HG03159 (cell line): ENCODE data around the gene RANBP17.
"Not testable (repeated sequence)": the region's sequence is repeated elsewhere in the genome, so short reads cannot be mapped to it uniquely, and the experiment has no call there.

ENCODE experiments used
- ATAC-seq: cut with Tn5 transposase; IDR thresholded peaks from one replicate; pipeline ENCODE4 v1.9.1; 2021; ENCODE audit warnings: mild to moderate bottlenecking, moderate library complexity; ENCODE audit not compliant: unreplicated experiment

RANBP17 gene

DNA sequence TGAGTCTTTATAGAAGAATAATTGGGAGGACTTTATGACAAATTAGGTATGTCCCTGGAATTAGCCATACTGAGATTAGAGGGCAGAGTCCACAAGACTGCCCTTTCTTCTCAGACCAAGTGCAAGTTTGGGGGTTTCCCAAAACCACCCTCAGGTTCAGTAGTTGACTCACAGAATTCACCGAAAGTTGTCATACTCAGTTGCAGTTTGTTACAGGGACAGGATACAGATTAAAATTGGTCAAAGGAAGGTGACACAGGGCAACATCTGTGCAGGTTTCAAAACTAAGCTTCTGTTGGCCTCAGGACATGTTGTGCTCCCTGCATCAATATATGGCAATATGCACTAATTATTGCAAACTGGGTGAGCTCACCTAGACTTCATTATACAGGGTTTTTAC lies 3.8 kb downstream of the RANBP17 start:
- ATAC-seq, result peak; percentile 62

GRCh38 chr5:170867825-170868224 lies 6.0 kb downstream of the RANBP17 start:
- no peak for ATAC-seq

- not testable (repeated sequence) for ATAC-seq
These were observed 8.6 kb downstream of the RANBP17 start for GRCh38 chr5:170870390-170870789.

- no peak for ATAC-seq
These were observed 12.2 kb downstream of the RANBP17 start for GRCh38 chr5:170874017-170874416.

GRCh38 chr5:170875811-170876210 lies 14.0 kb downstream of the RANBP17 start:
- no peak for ATAC-seq

DNA sequence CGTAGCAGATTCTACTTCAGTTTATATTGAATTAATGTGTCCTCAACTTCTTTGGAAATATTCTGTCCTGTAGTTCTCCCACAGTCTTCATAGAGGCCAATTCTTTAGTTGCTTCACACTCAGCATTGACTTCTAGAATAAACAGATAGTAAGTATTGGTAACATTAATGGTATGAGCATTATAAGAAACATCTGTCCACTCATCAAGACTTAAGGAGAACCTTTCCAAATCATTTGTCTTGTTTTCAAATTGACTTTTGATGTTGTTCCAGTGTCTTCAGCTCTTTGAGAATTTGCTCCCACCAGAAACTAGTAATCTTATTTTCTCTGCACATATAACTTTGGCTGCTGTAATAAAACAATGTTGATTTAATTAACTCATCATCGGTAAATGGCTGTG lies 18.3 kb downstream of the RANBP17 start:
- ATAC-seq, result no peak

GRCh38 chr5:170882345-170882744 lies 20.5 kb downstream of the RANBP17 start:
- no peak for ATAC-seq

GRCh38 chr5:170885256-170885655 lies 23.4 kb downstream of the RANBP17 start:
- no peak for ATAC-seq

DNA sequence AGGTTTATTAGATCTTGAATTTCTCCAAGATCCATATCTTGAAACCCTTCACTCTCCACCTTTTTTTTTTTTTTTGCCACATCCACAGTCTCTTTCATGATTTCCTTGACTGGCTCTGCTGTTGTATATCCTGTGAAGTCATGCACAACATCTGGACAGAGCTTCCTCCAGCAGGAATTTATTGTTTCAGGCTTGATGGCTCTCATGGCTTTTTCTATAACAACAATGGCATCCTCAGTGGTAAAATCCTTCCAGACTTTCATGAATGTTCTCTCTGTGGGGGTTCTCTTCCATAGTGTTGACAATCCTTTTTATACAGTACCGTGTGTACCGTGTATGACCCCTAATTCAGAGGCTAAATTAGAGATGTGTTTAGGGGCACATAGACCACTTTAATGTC lies 24.0 kb downstream of the RANBP17 start:
- ATAC-seq, result no peak

DNA sequence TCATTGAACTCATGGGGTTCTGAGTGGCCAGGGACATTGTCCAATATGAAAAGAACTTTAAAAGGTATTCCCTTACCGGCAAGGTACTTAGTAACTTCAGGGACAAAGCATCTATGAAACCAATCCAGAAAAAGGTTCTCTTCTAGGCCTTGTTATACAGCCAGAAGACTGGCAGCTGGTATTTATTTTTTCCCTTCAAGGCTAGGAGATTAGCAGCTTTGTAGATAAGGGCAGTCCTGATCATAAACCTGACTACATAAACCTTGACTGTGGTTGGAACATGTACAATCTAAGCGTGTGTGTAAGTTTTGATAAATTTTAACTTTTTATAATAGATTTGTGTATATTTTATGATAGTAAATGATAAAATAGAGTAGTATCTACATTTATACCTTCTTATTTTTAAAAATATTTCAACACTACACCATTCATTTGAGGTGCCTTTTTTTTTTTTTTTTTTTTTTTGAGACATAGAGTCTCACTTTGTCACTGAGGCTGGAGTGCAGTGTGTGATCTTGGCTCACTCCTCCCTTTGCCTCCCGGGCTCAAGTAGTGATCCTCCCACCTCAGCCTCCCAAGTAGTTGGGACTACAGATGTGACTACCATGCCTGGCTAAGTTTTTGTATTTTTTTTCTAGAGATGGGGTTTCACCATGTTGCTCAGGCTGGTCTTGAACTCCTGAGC lies 24.5 kb downstream of the RANBP17 start:
- ATAC-seq, result no peak

DNA sequence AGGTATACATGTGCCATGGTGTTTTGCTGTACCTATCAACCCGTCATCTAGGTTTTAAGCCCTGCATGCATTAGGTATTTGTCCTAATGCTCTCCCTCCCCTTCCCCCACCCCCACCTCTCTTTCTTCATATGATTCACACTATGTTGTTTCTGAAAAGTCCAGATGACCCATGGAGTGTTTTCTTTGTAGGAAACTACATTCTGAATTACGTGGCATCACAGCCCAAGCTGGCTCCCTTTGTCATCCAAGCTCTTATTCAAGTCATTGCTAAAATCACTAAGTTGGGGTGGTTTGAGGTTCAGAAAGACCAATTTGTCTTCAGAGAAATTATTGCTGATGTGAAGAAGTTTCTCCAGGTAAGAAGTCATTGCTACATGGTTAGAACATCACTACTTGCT lies 30.4 kb downstream of the RANBP17 start:
- no peak for ATAC-seq

DNA sequence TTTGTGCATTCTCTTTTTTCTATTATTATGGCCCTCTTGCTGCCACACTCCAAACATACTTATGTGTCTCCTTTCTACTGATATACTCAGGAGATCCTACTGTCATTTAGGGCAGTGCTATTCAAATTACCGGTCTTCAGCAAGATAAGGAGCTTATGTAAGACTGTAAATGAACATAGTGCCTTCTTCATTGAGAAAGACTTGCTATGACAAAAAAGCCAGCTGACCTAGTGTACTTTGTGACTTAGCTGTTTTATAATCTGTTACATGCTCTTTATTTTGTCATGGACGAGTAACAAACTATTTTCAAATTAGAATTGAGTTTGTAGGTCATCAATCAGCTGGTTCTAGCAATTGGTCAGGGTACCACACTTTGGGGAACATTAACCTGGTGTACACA lies 32.8 kb downstream of the RANBP17 start:
- no peak for ATAC-seq

- ATAC-seq, result no peak
These were observed 35.0 kb downstream of the RANBP17 start for GRCh38 chr5:170896779-170897178.

DNA sequence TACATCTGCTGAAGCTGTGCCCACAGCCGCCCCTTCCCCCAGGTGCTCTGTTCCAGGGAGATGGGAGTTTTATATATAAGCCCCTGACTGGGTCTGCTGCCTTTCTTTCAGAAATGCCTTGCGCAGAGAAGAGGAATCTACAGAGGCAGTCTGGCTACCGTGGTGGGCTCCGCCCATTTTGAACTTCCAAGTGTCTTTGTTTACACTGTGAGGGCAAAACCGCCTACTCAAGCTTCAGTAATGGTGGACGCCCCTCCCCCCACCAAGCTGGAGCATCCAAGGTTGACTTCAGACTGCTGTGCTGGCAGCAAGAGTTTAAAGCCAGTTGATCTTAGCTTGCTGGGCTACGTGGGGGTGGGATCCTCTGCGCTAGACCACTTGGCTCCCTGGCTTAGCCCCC lies 41.3 kb downstream of the RANBP17 start:
- no peak for ATAC-seq

- no peak for ATAC-seq
These were observed 45.9 kb downstream of the RANBP17 start for GRCh38 chr5:170907758-170908157.

- ATAC-seq, result no peak
These were observed 51.8 kb downstream of the RANBP17 start for GRCh38 chr5:170913573-170913972.

DNA sequence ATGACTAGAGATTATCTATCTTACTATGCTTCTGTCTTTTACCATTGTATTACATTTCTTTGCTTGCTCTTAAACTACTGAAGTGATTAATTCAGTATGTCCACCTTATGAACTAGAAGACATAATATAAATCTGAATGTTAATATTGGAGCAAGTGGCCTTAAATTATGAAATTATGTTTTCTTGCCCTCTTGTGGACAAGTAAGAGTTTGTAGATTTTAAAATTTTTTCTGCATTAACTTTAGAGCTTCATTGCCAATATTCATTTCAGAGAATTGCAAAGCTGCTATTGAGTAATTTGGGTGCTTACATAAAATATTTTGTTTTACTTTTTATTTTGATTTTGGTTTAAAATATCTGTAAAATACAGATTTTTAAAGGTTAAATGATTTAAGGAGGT lies 55.3 kb downstream of the RANBP17 start:
- no peak for ATAC-seq

GRCh38 chr5:170920196-170920595 lies 58.4 kb downstream of the RANBP17 start:
- no peak for ATAC-seq

DNA sequence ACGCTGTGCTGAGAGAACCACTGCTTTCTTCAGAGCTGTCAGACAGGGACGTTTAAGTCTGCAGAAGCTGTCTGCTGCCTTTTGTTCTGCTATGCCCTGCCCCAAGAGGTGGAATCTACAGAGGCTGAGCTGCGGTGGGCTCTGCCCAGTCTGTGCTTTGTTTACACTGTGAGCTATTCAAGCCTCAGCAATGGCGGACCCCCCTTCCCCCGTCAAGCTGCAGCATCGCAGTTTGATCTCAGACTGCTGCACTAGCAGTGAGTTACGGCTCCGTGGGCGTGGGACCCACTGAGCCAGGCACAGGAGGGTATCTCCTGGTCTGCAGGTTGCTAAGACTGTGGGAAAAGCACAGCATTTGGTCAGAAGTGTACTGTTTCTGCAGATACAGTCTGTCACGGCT lies 60.5 kb downstream of the RANBP17 start:
- not testable (repeated sequence) for ATAC-seq

GRCh38 chr5:170923910-170924620 lies 62.2 kb downstream of the RANBP17 start:
- no peak for ATAC-seq

DNA sequence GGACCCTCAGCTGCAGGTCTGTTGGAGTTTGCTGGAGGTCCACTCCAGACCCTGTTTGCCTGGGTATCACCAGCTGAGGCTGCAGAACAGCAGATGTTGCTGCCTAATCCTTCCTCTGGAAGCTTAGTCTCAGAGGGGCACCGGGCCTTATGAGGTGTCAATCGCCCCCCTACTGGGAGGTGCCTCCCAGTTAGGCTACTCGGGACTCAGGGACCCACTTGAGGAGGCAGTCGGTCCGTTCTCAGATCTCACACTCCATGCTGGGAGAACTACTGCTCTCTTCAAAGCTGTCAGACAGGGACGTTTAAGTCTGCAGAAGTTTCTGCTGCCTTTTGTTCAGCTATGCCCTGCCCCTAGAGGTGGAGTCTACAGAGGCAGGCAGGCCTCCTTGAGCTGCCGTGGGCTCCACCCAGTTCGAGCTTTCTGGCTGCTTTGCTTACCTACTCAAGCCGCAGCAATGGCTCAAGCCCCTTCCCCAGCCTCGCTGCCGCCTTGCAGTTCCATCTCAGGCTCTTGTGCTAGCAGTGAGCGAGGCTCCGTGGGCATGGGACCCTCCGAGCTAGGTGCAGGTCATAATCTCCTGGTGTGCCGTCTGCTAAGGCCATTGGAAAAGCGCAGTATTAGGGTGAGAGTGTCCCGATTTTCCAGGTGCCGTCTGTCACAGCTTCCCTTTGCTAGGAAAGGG lies 73.9 kb downstream of the RANBP17 start:
- not testable (repeated sequence) for ATAC-seq

- no peak for ATAC-seq
These were observed 75.3 kb downstream of the RANBP17 start for GRCh38 chr5:170937072-170937471.
